BJ (cell line): ENCODE results near the gene SRSF10. TPM values are rescaled to one million over a fixed set of nuclear protein-coding genes. Genes with fewer than 3 reads are reported as not detected.

Experiments
- CTCF ChIA-PET: fragments of 350-600 bp; formaldehyde crosslinking; extraction: SDS; loops from one replicate; lab custom pipeline; 2021; ENCODE audit warnings: antibody characterized with exemption, inconsistent platforms; lab: Yijun Ruan, JAX
- POLR2A ChIA-PET: fragments of 300-600 bp; sonication (Branson Sonifier 250); formaldehyde crosslinking; extraction: SDS; loops from one replicate; lab custom pipeline; 2021; ENCODE audit warnings: antibody characterized with exemption; lab: Charles Lee
- DNase-seq: peaks from one replicate; pipeline ENCODE4 v3.0.0-alpha.2; 2011; ENCODE audit warnings: low read depth
- H3K27me3 ChIP-seq: 2 replicates; pipeline ENCODE4 v1.6.0; 2011; ENCODE audit warnings: low read length; ENCODE audit not compliant: control insufficient read depth, insufficient read depth
- H3K36me3 ChIP-seq: 2 replicates; pipeline ENCODE4 v1.5.1; 2011; ENCODE audit warnings: low read length; ENCODE audit not compliant: control insufficient read depth, insufficient read depth
- H3K4me3 ChIP-seq: 2 replicates; pipeline ENCODE4 v1.5.1; 2011; ENCODE audit warnings: low read depth, mild to moderate bottlenecking, control low read depth, low read length
- CTCF ChIP-seq: IDR thresholded peaks from 2 replicates; pipeline ENCODE4 v1.5.1; 2011; ENCODE audit warnings: low read depth, mild to moderate bottlenecking, control low read depth, inconsistent platforms, low read length, moderate library complexity; ENCODE audit not compliant: insufficient read depth
- polyA plus RNA-seq: library from polyadenylated mRNA; depleted of rRNA; stranded (reverse); fragments of >200 nt; gene quantifications from 2 replicates; pipeline ENCODE4 v1.2.3, GENCODE V29; 2011

The SRSF10 gene
- polyA plus RNA-seq, 1 experiment: 55.1 TPM

GRCh38 chr1:23967871-23968270 is 12.3 kb downstream of the SRSF10 start:
- H3K27me3 ChIP-seq: no peaks in the 10 kb centered on the region
- no peak for TF ChIP-seq CTCF
- peaks cover 5% of the 10 kb centered on the region for H3K36me3 ChIP-seq
- no peak for DNase-seq
- CTCF ChIA-PET: interaction anchor here (1.0 kb wide), 1 partner anchor 12 kb away, joined by 3 read pairs; the partner anchor contains the start of gene SRSF10
- H3K4me3 ChIP-seq: no peak overlapping the region
- POLR2A ChIA-PET: no interaction called here

- TF ChIP-seq CTCF: no peak
- ChIA-PET POLR2A (no interaction called here), CTCF (interaction anchor here (1.4 kb wide), 1 partner anchor 61 kb away, joined by 3 read pairs; no protein-coding TSS in a partner anchor)
- H3K36me3 ChIP-seq: peaks cover 3% of the 10 kb centered on the region
- DNase-seq: no peak
- H3K4me3 ChIP-seq: no peak overlapping the region
- H3K27me3 ChIP-seq: no peaks in the 10 kb centered on the region
Measured at GRCh38 chr1:23966973-23967493, 13.1 kb downstream of the SRSF10 start.

GRCh38 chr1:23964790-23965740 is 15.1 kb downstream of the SRSF10 start:
- CTCF ChIA-PET: interaction anchor here (0.9 to 2.7 kb wide), 2 partner anchors 62 to 63 kb away, joined by 3 to 13 read pairs; no protein-coding TSS in a partner anchor

GRCh38 chr1:23964235-23964668 is 15.9 kb downstream of the SRSF10 start:
- POLR2A ChIA-PET: no interaction called here
- no peak for DNase-seq
- Histone ChIP-seq H3K36me3 (peaks cover 2% of the 10 kb centered on the region), H3K4me3 (no peak overlapping the region), H3K27me3 (no peaks in the 10 kb centered on the region)
- CTCF ChIA-PET: interaction anchor here (1.2 to 2.7 kb wide), 3 partner anchors 64 to 154 kb away, joined by 3 to 13 read pairs (median 4); no protein-coding TSS in a partner anchor
- no peak for TF ChIP-seq CTCF

More at GRCh38 chr1:23964790-23965740, 15.1 kb downstream of the SRSF10 start:
- POLR2A ChIA-PET: no interaction called here
- Histone ChIP-seq H3K27me3 (no peaks in the 10 kb centered on the region), H3K36me3 (peaks cover 2% of the 10 kb centered on the region), H3K4me3 (no peak overlapping the region)
- no peak for TF ChIP-seq CTCF
- DNase-seq: no peak
